Endothelial cell (in vitro differentiated cells): ENCODE results near the gene NANOS1. TPM values are rescaled to one million over a fixed set of nuclear protein-coding genes. Genes with fewer than 3 reads are reported as not detected.
"Not testable (repeated sequence)": the region's sequence is repeated elsewhere in the genome, so short reads cannot be mapped to it uniquely, and the experiment has no call there.

Experiments used
- DNase-seq: peaks from one replicate; pipeline ENCODE4 v3.0.0; 2021; ENCODE audit warnings: low spot score
- H3K27ac Mint-ChIP-seq: one replicate; pipeline ENCODE4 v1.8.0; 2021; ENCODE audit warnings: mixed read lengths, inconsistent platforms; ENCODE audit not compliant: unreplicated experiment
- H3K27me3 Mint-ChIP-seq: one replicate; pipeline ENCODE4 v1.8.0; 2021; ENCODE audit warnings: mild to moderate bottlenecking, moderate library complexity, mixed read lengths, inconsistent platforms; ENCODE audit not compliant: unreplicated experiment
- H3K36me3 Mint-ChIP-seq: one replicate; pipeline ENCODE4 v1.8.0; 2021; ENCODE audit warnings: mild to moderate bottlenecking, low read depth, mixed read lengths, inconsistent platforms; ENCODE audit not compliant: unreplicated experiment
- H3K4me1 Mint-ChIP-seq: one replicate; pipeline ENCODE4 v1.8.0; 2021; ENCODE audit warnings: mild to moderate bottlenecking, mixed read lengths, inconsistent platforms; ENCODE audit not compliant: unreplicated experiment
- H3K4me3 Mint-ChIP-seq: one replicate; pipeline ENCODE4 v1.8.0; 2021; ENCODE audit warnings: mild to moderate bottlenecking, mixed read lengths, inconsistent platforms; ENCODE audit not compliant: unreplicated experiment
- H3K9me3 Mint-ChIP-seq: one replicate; pipeline ENCODE4 v1.8.0; 2021; ENCODE audit warnings: mixed read lengths, inconsistent platforms; ENCODE audit not compliant: unreplicated experiment
- total RNA-seq: library from RNA; stranded (reverse); fragmentation: NEBNext Ultra II Directional; extraction: Animal tissue kit (Norgen Biotek cat#: 25700); gene quantifications from one replicate; pipeline ENCODE4 v1.2.1, GENCODE V29; 2021; ENCODE audit not compliant: unreplicated experiment
- TF ChIP-seq, protein P1 (sequence below): fragments of 200-600 bp; sonication (generic); IDR thresholded peaks from one replicate; pipeline ENCODE4 v1.5.0; 2021; ENCODE audit warnings: antibody characterized with exemption; ENCODE audit not compliant: unreplicated experiment

NANOS1 gene
- total RNA-seq, 1 donor from 2014 or later: 1.2 TPM

- Mint-ChIP-seq H3K4me1 (peaks cover 3% of the 10 kb centered on the region), H3K36me3 (no peaks in the 10 kb centered on the region), H3K27ac (no peak overlapping the region), H3K4me3 (no peak overlapping the region), H3K27me3 (peaks cover 5% of the 10 kb centered on the region), H3K9me3 (no peaks in the 10 kb centered on the region)
- TF ChIP-seq, protein P1, sequence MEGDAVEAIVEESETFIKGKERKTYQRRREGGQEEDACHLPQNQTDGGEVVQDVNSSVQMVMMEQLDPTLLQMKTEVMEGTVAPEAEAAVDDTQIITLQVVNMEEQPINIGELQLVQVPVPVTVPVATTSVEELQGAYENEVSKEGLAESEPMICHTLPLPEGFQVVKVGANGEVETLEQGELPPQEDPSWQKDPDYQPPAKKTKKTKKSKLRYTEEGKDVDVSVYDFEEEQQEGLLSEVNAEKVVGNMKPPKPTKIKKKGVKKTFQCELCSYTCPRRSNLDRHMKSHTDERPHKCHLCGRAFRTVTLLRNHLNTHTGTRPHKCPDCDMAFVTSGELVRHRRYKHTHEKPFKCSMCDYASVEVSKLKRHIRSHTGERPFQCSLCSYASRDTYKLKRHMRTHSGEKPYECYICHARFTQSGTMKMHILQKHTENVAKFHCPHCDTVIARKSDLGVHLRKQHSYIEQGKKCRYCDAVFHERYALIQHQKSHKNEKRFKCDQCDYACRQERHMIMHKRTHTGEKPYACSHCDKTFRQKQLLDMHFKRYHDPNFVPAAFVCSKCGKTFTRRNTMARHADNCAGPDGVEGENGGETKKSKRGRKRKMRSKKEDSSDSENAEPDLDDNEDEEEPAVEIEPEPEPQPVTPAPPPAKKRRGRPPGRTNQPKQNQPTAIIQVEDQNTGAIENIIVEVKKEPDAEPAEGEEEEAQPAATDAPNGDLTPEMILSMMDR: no peak
- no peak for DNase-seq
Observed at GRCh38 chr10:119024882-119025281, 4.6 kb upstream of the NANOS1 start.

DNA sequence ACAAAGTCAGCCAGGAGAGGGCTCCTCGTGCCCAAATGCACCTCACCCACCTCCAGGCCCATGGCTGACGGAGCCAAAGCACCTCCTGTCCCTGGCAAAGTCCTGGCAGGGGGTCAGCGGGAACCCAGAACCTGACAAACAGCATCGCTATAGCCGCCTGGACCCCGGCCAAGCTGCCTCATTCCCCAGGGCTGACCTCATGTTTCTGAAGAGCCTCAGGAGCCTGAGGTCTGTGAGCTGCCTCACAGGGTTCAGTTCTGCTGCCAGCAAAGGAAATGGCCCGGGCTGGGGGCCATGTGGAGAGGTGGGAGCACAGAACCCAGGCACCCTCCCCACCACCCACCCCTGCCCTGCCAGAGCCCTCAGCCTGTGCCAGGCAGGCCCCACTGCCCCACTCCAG is 4.2 kb upstream of the NANOS1 start:
- no peak for DNase-seq
- Mint-ChIP-seq H3K9me3 (no peaks in the 10 kb centered on the region), H3K27ac (no peak overlapping the region), H3K36me3 (no peaks in the 10 kb centered on the region), H3K4me3 (no peak overlapping the region), H3K4me1 (peaks cover 3% of the 10 kb centered on the region), H3K27me3 (peaks cover 5% of the 10 kb centered on the region)
- TF ChIP-seq, protein P1: no peak

- H3K9me3 Mint-ChIP-seq: no peaks in the 10 kb centered on the region
- no peak overlapping the region for H3K27ac Mint-ChIP-seq
- TF ChIP-seq, protein P1: no peak
- H3K4me1 Mint-ChIP-seq: peaks cover 5% of the 10 kb centered on the region
- no peak overlapping the region for H3K4me3 Mint-ChIP-seq
- H3K36me3 Mint-ChIP-seq: no peaks in the 10 kb centered on the region
- no peak for DNase-seq
- peaks cover 7% of the 10 kb centered on the region for H3K27me3 Mint-ChIP-seq
Observed at GRCh38 chr10:119025776-119026175, 3.7 kb upstream of the NANOS1 start.

DNA sequence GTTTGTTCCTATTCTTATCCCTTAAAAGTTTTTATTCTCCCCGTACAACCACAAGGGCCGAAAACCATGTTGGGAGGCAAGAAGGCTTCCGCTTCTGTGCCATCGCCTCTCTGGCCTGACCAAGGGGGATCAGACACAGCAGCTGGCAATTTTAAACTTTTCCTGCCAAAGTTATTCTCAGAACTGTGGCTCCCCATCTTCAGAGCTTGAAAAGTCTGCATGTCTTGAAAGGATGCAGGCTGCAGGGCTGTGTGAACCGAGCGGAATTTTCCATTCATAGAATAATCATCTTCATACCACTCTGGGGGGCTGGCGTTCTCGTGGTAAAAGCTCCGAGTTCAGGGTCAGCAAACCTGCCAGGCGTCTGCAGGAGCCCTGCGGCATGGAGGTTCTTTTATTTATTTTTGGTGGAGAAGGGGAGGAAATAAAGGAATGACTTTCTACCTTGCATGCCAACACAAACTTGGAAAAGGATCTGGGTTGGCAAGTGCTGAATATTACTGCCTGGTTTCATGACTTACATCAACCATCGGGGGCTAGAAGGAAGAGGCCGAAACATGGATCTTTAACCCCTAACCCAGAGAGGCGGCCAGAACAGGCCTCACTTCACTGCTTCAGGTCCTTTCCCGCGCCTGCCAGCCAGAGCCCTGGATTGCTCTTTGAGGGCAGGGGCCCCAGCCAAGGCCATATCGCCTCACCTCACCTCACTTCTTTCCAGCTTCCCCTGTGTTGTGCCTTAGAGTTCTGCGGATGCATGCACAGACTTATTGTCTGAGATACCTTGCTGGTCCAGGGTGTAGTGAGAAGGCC is 3.0 kb upstream of the NANOS1 start:
- H3K27ac Mint-ChIP-seq: no peak overlapping the region
- peaks cover 8% of the 10 kb centered on the region for H3K27me3 Mint-ChIP-seq
- peaks cover 6% of the 10 kb centered on the region for H3K4me1 Mint-ChIP-seq
- no peaks in the 10 kb centered on the region for H3K9me3 Mint-ChIP-seq
- DNase-seq: no peak
- H3K4me3 Mint-ChIP-seq: no peak overlapping the region
- TF ChIP-seq, protein P1: no peak
- no peaks in the 10 kb centered on the region for H3K36me3 Mint-ChIP-seq

GRCh38 chr10:119028445-119028899 is 1.0 kb upstream of the NANOS1 start:
- not testable (repeated sequence) for H3K36me3 Mint-ChIP-seq, H3K4me1 Mint-ChIP-seq, H3K9me3 Mint-ChIP-seq, H3K27ac Mint-ChIP-seq, DNase-seq, H3K27me3 Mint-ChIP-seq
- peak overlapping the region; percentile 83 for H3K4me3 Mint-ChIP-seq
